Tibial nerve (tissue), 4 donors: Measurements from ENCODE around the gene MAN2A1. TPM values are rescaled to one million over a fixed set of nuclear protein-coding genes. Genes with fewer than 3 reads are reported as not detected.

Experiments
- DNase-seq, 2 donors: peaks; one replicate each; pipeline ENCODE4 v3.0.0-alpha.2; 2019; ENCODE audit warnings: low spot score in 2 of 2
- H3K27ac ChIP-seq, 4 donors: fragments of 200-600 bp; sonication (generic) in 3 of 4; one replicate each; pipeline ENCODE4 v1.5.1; 2017 to 2019; ENCODE audit warnings: mild to moderate bottlenecking in 1 of 4
- H3K27me3 ChIP-seq, 2 donors: fragments of 200-600 bp; sonication (generic) in 1 of 2; one replicate each; pipeline versions ENCODE4 v1.5.1 to v1.6.0; 2017 to 2019
- H3K36me3 ChIP-seq, 3 donors: fragments of 200-600 bp; sonication (generic); one replicate each; pipeline ENCODE4 v1.5.1; 2018 to 2019
- H3K4me1 ChIP-seq, 4 donors: fragments of 200-600 bp; sonication (generic) in 3 of 4; one replicate each; pipeline ENCODE4 v1.5.1; 2017 to 2019
- H3K4me3 ChIP-seq, 4 donors: fragments of 200-600 bp; sonication (generic) in 3 of 4; one replicate each; pipeline ENCODE4 v1.5.1; 2017 to 2019; ENCODE audit warnings: mild to moderate bottlenecking in 1 of 4, moderate library complexity in 1 of 4
- H3K9me3 ChIP-seq, 4 donors: fragments of 200-600 bp; sonication (generic) in 3 of 4; one replicate each; pipeline ENCODE4 v1.5.1; 2017 to 2019
- CTCF ChIP-seq, 5 experiments: fragments of 200-600 bp in 3 of 5; fragments of 450-650 bp in 2 of 5; sonication (generic) in 3 of 5; IDR thresholded peaks; one replicate each; pipeline ENCODE4 v1.5.1; 2016 to 2019; ENCODE audit warnings: antibody characterized with exemption in 5 of 5, mild to moderate bottlenecking in 3 of 5, moderate library complexity in 2 of 5
- EP300 ChIP-seq, 2 donors: sonication (generic); formaldehyde crosslinking; IDR thresholded peaks; one replicate each; pipeline ENCODE4 v1.6.1; 2017; ENCODE audit warnings: antibody characterized with exemption in 2 of 2, mild to moderate bottlenecking in 1 of 2
- POLR2A ChIP-seq, 2 donors: fragments of 450-650 bp; IDR thresholded peaks; one replicate each; pipeline ENCODE4 v1.6.1; 2017; ENCODE audit warnings: antibody characterized with exemption in 2 of 2, mild to moderate bottlenecking in 2 of 2, moderate library complexity in 2 of 2
- WGBS, 2 donors: methylation state at CpG; one replicate each; pipeline ENCODE4 v1.1.5; 2018; 5-methylcytosine and 5-hydroxymethylcytosine counted together
- total RNA-seq, 4 donors: library from RNA; depleted of rRNA; stranded (reverse); fragments of >200 nt; gene quantifications; one replicate each; pipeline ENCODE4 v1.1.0, GENCODE V29; 2016

The MAN2A1 gene
- total RNA-seq, 4 donors from 2014 or later, result 50.0 to 66.0 (median 56.7) TPM

GRCh38 chr5:109695005-109695926 lies 5.5 kb downstream of the MAN2A1 start:
- H3K27me3 ChIP-seq, result no peaks in the 10 kb centered on the region
- DNase-seq, result no peak
- TF ChIP-seq POLR2A (IDR thresholded peaks at IDR 0.05), result no peak
- no peak for TF ChIP-seq EP300 (IDR thresholded peaks at IDR 0.05)
- no peak for TF ChIP-seq CTCF (IDR thresholded peaks at IDR 0.05)
- peak overlapping the region in 3 of 4 donors; percentile 54 to 96 (median 65) for H3K27ac ChIP-seq
- H3K9me3 ChIP-seq, result no peaks in the 10 kb centered on the region
- no peak overlapping the region for H3K4me3 ChIP-seq
- no peaks in the 10 kb centered on the region for H3K36me3 ChIP-seq
- WGBS, 2 donors, result 14 to 34% methylated on average over 1 of the region's 1 CpG
- H3K4me1 ChIP-seq, result peaks cover 0 to 73% (median 41%) of the 10 kb centered on the region in 4 donors

DNA sequence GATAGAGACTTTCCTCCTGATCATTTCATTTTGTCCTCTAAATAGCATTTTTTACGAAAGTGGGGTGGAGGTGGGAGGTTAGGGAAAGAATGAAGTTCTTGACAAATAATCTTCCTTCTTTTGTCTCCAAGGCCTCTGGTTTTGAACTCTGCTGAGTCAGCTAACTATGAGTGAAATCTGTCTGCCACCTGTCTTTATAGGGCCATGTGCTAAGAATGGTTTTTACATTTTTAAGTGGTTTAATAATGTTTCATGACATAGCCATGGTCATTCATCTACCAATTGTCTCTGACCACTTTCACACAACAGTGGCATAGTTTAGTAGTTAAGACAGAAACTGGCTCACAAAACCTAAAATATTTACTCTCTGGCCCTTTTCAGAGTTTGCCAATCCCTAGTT lies 7.6 kb downstream of the MAN2A1 start:
- Histone ChIP-seq H3K27me3 (no peaks in the 10 kb centered on the region), H3K4me1 (peaks cover 0 to 65% (median 33%) of the 10 kb centered on the region in 4 donors), H3K27ac (peak overlapping the region in 1 of 4 donors; percentile 10), H3K36me3 (no peaks in the 10 kb centered on the region), H3K4me3 (no peak overlapping the region), H3K9me3 (no peaks in the 10 kb centered on the region)
- DNase-seq, result no peak
- TF ChIP-seq POLR2A (IDR thresholded peaks at IDR 0.05), result no peak
- TF ChIP-seq EP300 (IDR thresholded peaks at IDR 0.05), result no peak
- TF ChIP-seq CTCF (IDR thresholded peaks at IDR 0.05), result no peak
- 47 to 49% methylated on average over 1 of the region's 1 CpG for WGBS, 2 donors

DNA sequence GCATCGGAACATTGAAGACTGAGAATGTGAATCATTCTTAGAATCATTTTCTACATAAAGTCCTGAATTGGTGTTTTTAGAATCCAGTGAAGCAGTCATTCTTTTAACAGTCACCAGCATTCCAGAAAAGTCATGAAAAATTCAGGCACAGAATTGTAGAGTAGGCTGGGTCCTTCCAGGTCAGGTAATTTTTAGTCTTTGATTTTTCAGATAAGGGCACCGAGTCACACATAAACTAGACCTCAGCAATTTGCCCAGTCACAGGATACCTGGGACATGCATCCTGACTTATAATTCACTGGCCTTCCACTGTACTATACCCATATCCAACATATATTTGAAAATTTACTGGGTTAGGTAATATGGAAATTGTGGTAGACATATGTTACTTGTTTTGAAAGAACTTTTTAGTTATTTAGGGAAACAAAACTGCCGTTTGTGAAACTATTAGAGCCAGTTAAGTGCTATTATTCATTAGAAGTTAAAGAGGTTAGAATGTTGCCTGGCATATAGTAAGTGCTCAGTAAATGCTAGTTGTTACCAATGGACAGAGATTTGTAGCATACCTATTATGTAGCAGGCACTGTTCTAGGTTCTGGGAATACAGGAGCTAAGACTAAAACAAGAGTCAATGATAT lies 10.9 kb downstream of the MAN2A1 start:
- no peaks in the 10 kb centered on the region for H3K36me3 ChIP-seq
- no peak for TF ChIP-seq CTCF (IDR thresholded peaks at IDR 0.05)
- TF ChIP-seq POLR2A (IDR thresholded peaks at IDR 0.05), result no peak
- no peak for TF ChIP-seq EP300 (IDR thresholded peaks at IDR 0.05)
- DNase-seq, result no peak
- H3K27me3 ChIP-seq, result no peaks in the 10 kb centered on the region
- 80 to 85% methylated on average over 3 of the region's 3 CpGs for WGBS, 2 donors
- no peak overlapping the region for H3K4me3 ChIP-seq
- H3K4me1 ChIP-seq, result peaks cover 0 to 51% (median 13%) of the 10 kb centered on the region in 4 donors
- H3K9me3 ChIP-seq, result no peaks in the 10 kb centered on the region
- H3K27ac ChIP-seq, result no peak overlapping the region

DNA sequence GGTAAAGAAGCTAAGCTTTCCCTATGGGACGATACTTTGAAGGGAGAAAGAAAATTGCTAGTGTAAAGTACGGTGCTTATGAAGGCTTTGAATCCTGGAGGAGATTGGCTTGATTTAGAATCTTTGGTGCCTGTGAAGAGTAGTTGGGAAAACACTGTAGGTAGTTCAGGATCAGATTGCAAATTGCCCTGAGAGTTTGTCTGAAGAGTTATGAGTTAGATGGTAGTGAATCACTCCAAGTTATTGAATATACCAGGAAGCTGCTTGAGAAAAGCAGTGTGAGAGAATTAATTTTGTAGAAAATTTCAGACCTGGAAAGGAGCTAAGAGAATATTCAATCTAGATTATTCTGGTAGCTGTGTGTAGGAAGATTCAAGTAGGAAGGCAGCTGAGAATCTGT lies 11.5 kb downstream of the MAN2A1 start:
- TF ChIP-seq EP300 (IDR thresholded peaks at IDR 0.05), result no peak
- no peak for TF ChIP-seq CTCF (IDR thresholded peaks at IDR 0.05)
- no peak for TF ChIP-seq POLR2A (IDR thresholded peaks at IDR 0.05)
- no peaks in the 10 kb centered on the region for H3K9me3 ChIP-seq
- H3K27me3 ChIP-seq, result no peaks in the 10 kb centered on the region
- H3K4me1 ChIP-seq, result peaks cover 0 to 45% (median 7%) of the 10 kb centered on the region in 4 donors
- H3K4me3 ChIP-seq, result no peak overlapping the region
- H3K36me3 ChIP-seq, result no peaks in the 10 kb centered on the region
- H3K27ac ChIP-seq, result no peak overlapping the region
- WGBS, 2 donors, result 90 to 96% methylated on average over 2 of the region's 2 CpGs
- DNase-seq, result no peak

GRCh38 chr5:109701792-109702191 lies 12.1 kb downstream of the MAN2A1 start:
- H3K9me3 ChIP-seq, result no peaks in the 10 kb centered on the region
- no peaks in the 10 kb centered on the region for H3K27me3 ChIP-seq
- H3K4me3 ChIP-seq, result no peak overlapping the region
- DNase-seq, result no peak
- H3K27ac ChIP-seq, result no peak overlapping the region
- H3K4me1 ChIP-seq, result peaks cover 0 to 40% (median 5%) of the 10 kb centered on the region in 4 donors
- H3K36me3 ChIP-seq, result no peaks in the 10 kb centered on the region
- 57 to 65% methylated on average over 2 of the region's 2 CpGs for WGBS, 2 donors
- TF ChIP-seq POLR2A (IDR thresholded peaks at IDR 0.05), result no peak
- no peak for TF ChIP-seq CTCF (IDR thresholded peaks at IDR 0.05)
- no peak for TF ChIP-seq EP300 (IDR thresholded peaks at IDR 0.05)
